Tibial nerve (tissue), 4 donors: ENCODE results near the gene FBXL7. TPM values are rescaled to one million over a fixed set of nuclear protein-coding genes. Genes with fewer than 3 reads are reported as not detected.

Experiments
- DNase-seq, 2 donors: peaks; one replicate each; pipeline ENCODE4 v3.0.0-alpha.2; 2019; ENCODE audit warnings: low spot score in 2 of 2
- H3K27ac ChIP-seq, 4 donors: fragments of 200-600 bp; sonication (generic) in 3 of 4; one replicate each; pipeline ENCODE4 v1.5.1; 2017 to 2019; ENCODE audit warnings: mild to moderate bottlenecking in 1 of 4
- H3K27me3 ChIP-seq, 2 donors: fragments of 200-600 bp; sonication (generic) in 1 of 2; one replicate each; pipeline versions ENCODE4 v1.5.1 to v1.6.0; 2017 to 2019
- H3K36me3 ChIP-seq, 3 donors: fragments of 200-600 bp; sonication (generic); one replicate each; pipeline ENCODE4 v1.5.1; 2018 to 2019
- H3K4me1 ChIP-seq, 4 donors: fragments of 200-600 bp; sonication (generic) in 3 of 4; one replicate each; pipeline ENCODE4 v1.5.1; 2017 to 2019
- H3K4me3 ChIP-seq, 4 donors: fragments of 200-600 bp; sonication (generic) in 3 of 4; one replicate each; pipeline ENCODE4 v1.5.1; 2017 to 2019; ENCODE audit warnings: mild to moderate bottlenecking in 1 of 4, moderate library complexity in 1 of 4
- H3K9me3 ChIP-seq, 4 donors: fragments of 200-600 bp; sonication (generic) in 3 of 4; one replicate each; pipeline ENCODE4 v1.5.1; 2017 to 2019
- CTCF ChIP-seq, 5 experiments: fragments of 200-600 bp in 3 of 5; fragments of 450-650 bp in 2 of 5; sonication (generic) in 3 of 5; IDR thresholded peaks; one replicate each; pipeline ENCODE4 v1.5.1; 2016 to 2019; ENCODE audit warnings: antibody characterized with exemption in 5 of 5, mild to moderate bottlenecking in 3 of 5, moderate library complexity in 2 of 5
- EP300 ChIP-seq, 2 donors: sonication (generic); formaldehyde crosslinking; IDR thresholded peaks; one replicate each; pipeline ENCODE4 v1.6.1; 2017; ENCODE audit warnings: antibody characterized with exemption in 2 of 2, mild to moderate bottlenecking in 1 of 2
- POLR2A ChIP-seq, 2 donors: fragments of 450-650 bp; IDR thresholded peaks; one replicate each; pipeline ENCODE4 v1.6.1; 2017; ENCODE audit warnings: antibody characterized with exemption in 2 of 2, mild to moderate bottlenecking in 2 of 2, moderate library complexity in 2 of 2
- WGBS, 2 donors: methylation state at CpG; one replicate each; pipeline ENCODE4 v1.1.5; 2018; 5-methylcytosine and 5-hydroxymethylcytosine counted together
- total RNA-seq, 4 donors: library from RNA; depleted of rRNA; stranded (reverse); fragments of >200 nt; gene quantifications; one replicate each; pipeline ENCODE4 v1.1.0, GENCODE V29; 2016

FBXL7 gene
- total RNA-seq, 4 donors from 2014 or later, result 33.6 to 54.5 (median 40.9) TPM

DNA sequence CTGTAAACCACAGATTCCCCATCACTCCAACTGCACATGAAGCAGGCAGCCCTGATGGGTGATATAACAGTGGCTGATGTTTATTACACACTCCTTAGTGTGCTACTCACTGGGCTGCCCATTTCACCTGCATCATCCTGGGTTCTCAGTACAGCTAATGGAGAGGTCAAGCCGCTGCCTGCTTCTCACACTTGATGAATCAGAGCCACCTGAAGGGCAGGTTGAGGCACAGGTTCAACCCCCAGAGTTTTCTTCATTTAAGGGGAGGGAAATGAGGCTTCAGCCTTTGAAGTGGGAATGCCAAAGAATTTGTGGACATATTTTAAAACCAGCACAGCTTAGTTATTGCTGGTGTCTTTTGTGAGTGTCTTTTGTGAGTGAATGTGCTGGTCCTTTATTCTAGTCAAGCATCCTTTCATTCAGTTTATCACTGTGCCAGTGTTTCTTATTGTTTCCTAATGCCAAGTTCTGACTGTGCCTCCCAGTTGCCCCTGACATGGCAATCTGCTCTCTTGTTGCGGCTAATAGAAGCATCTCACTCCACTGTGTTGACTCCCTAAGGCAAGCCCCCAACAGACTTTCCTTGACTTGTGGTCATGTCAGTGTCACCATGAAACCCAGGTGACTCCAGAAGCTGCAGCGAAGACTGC, 109.2 kb downstream of the FBXL7 start:
- no peak for DNase-seq
- TF ChIP-seq CTCF (IDR thresholded peaks at IDR 0.05), result no peak
- TF ChIP-seq EP300 (IDR thresholded peaks at IDR 0.05), result no peak
- no peak for TF ChIP-seq POLR2A (IDR thresholded peaks at IDR 0.05)
- Histone ChIP-seq H3K27me3 (no peaks in the 10 kb centered on the region), H3K27ac (peak overlapping the region in 2 of 4 donors; percentile 75 to 85), H3K36me3 (no peaks in the 10 kb centered on the region), H3K4me1 (peaks cover 0 to 53% (median 5%) of the 10 kb centered on the region in 4 donors), H3K9me3 (no peaks in the 10 kb centered on the region), H3K4me3 (no peak overlapping the region)
- 82 to 87% methylated on average over 3 of the region's 3 CpGs for WGBS, 2 donors

- peaks cover 0 to 55% (median 5%) of the 10 kb centered on the region in 4 donors for H3K4me1 ChIP-seq
- no peaks in the 10 kb centered on the region for H3K9me3 ChIP-seq
- WGBS, 2 donors, result 27 to 46% methylated on average over 2 of the region's 2 CpGs
- no peak overlapping the region for H3K4me3 ChIP-seq
- TF ChIP-seq CTCF (IDR thresholded peaks at IDR 0.05) (no peak), EP300 (IDR thresholded peaks at IDR 0.05) (no peak), POLR2A (IDR thresholded peaks at IDR 0.05) (no peak)
- H3K27ac ChIP-seq, result peak overlapping the region in 3 of 4 donors; percentile 23 to 85 (median 75)
- DNase-seq, result no peak
- H3K36me3 ChIP-seq, result no peaks in the 10 kb centered on the region
- H3K27me3 ChIP-seq, result no peaks in the 10 kb centered on the region
Observed at GRCh38 chr5:15610216-15610615, 110.2 kb downstream of the FBXL7 start.

DNA sequence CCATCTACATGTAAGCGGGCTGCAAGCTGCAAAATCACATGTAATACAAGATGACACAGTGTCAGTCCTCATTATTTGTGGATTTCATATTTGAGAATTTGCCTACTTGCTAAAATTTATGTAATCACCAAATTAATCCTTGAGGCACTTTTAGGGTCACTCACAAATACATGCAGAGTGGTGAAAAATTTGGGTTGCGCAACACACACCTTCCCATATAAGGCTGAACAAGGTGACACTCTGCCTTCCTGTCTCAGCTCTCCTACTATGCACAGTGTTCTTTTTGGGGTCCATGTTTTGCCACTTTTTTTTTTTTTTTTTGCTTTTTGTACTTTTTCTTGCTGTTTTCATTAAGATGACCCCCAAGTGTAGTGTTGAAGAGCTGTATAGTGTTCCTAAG, 111.0 kb downstream of the FBXL7 start:
- Histone ChIP-seq H3K4me1 (peaks cover 0 to 57% (median 2%) of the 10 kb centered on the region in 4 donors), H3K4me3 (no peak overlapping the region), H3K27me3 (no peaks in the 10 kb centered on the region), H3K27ac (peak overlapping the region in 2 of 4 donors; percentile 75 to 85), H3K9me3 (no peaks in the 10 kb centered on the region), H3K36me3 (no peaks in the 10 kb centered on the region)
- TF ChIP-seq EP300 (IDR thresholded peaks at IDR 0.05), result no peak
- no peak for TF ChIP-seq CTCF (IDR thresholded peaks at IDR 0.05)
- no peak for TF ChIP-seq POLR2A (IDR thresholded peaks at IDR 0.05)
- no peak for DNase-seq
- 76 to 100% methylated on average over 2 of the region's 2 CpGs for WGBS, 2 donors

DNA sequence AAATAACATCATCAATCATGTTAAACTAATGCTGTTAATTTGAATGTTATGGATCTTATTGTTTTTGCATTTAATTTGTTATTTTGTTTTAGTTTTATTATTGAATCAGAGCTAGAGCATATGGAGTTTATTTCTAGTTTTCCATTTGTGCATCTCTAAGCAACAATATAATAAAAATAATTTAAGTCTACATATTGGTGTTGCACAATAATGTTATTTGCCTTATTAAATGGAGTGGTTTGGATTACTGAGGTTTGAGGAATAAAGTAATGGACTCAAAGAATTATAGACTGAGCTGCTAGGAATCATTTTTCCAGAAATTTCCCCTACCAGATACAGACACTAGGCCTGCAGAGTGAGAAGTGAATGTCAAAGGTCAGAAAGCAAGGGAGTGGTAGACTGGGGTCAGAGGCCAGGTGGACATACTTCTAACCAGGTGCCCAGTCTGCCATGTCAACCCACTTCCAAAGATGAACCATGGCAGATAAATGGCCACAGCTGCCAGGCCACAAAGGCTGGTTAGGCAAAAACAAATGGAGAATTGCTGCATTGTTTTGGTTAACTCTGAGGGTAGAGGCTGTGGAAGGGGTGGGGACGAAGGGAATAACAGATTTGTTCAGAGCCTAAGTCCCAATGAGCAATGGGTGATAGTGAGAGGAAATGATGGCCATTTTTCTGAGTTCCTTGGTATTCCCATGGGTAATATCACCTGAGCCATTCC, 113.1 kb downstream of the FBXL7 start:
- Histone ChIP-seq H3K36me3 (no peaks in the 10 kb centered on the region), H3K27ac (peak overlapping the region in 1 of 4 donors; percentile 2), H3K9me3 (no peaks in the 10 kb centered on the region), H3K4me3 (no peak overlapping the region), H3K4me1 (peaks cover 0 to 43% (median 2%) of the 10 kb centered on the region in 4 donors), H3K27me3 (no peaks in the 10 kb centered on the region)
- 45 to 50% methylated on average over 1 of the region's 1 CpG for WGBS, 2 donors
- DNase-seq, result no peak
- no peak for TF ChIP-seq CTCF (IDR thresholded peaks at IDR 0.05)
- TF ChIP-seq EP300 (IDR thresholded peaks at IDR 0.05), result no peak
- no peak for TF ChIP-seq POLR2A (IDR thresholded peaks at IDR 0.05)

DNA sequence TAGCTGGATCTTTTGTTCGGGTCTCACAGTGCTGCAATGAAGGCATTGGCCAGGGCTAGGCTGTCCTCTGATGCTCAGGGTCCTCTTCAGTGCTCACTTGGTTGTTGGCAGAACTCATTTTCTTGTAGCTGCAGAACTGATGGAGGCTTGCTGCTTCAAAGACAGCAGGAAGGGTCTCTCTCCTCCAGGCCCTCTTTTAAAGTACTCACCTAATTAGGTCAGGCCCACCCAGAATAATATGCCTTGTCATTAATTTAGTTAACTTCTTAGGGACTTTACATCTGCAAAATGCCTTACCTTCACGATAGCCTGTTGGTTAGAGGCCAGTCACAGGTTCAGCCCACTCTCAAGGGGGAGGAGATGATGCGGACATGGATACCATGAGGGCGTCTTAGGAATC, 114.7 kb downstream of the FBXL7 start:
- H3K4me1 ChIP-seq, result peaks cover 0 to 38% (median 2%) of the 10 kb centered on the region in 4 donors
- no peak for TF ChIP-seq POLR2A (IDR thresholded peaks at IDR 0.05)
- TF ChIP-seq CTCF (IDR thresholded peaks at IDR 0.05), result no peak
- TF ChIP-seq EP300 (IDR thresholded peaks at IDR 0.05), result no peak
- no peak overlapping the region for H3K4me3 ChIP-seq
- no peak overlapping the region for H3K27ac ChIP-seq
- no peak for DNase-seq
- 94% methylated on average over 4 of the region's 4 CpGs for WGBS, 2 donors
- no peaks in the 10 kb centered on the region for H3K36me3 ChIP-seq
- H3K27me3 ChIP-seq, result no peaks in the 10 kb centered on the region
- H3K9me3 ChIP-seq, result no peaks in the 10 kb centered on the region
